HG03159 (cell line): ENCODE measurements around the gene LMX1A.

Experiments used
- ATAC-seq: cut with Tn5 transposase; IDR thresholded peaks from one replicate; pipeline ENCODE4 v1.9.1; 2021; ENCODE audit warnings: mild to moderate bottlenecking, moderate library complexity; ENCODE audit not compliant: unreplicated experiment

The LMX1A gene

GRCh38 chr1:165169028-165169427 lies 187.5 kb downstream of the LMX1A start:
- no peak for ATAC-seq

GRCh38 chr1:165168467-165168866 lies 188.0 kb downstream of the LMX1A start:
- ATAC-seq = no peak

- no peak for ATAC-seq
Observed at GRCh38 chr1:165162671-165163241, 193.8 kb downstream of the LMX1A start.

GRCh38 chr1:165161130-165161529 lies 195.4 kb downstream of the LMX1A start:
- ATAC-seq = no peak

GRCh38 chr1:165153182-165153581 lies 203.3 kb downstream of the LMX1A start:
- no peak for ATAC-seq

GRCh38 chr1:165152727-165153126 lies 203.8 kb downstream of the LMX1A start:
- ATAC-seq = no peak

- ATAC-seq = no peak
Observed at GRCh38 chr1:165152109-165152508, 204.4 kb downstream of the LMX1A start.
